ENCODE measurements around the gene IAH1.

GRCh38 chr2:9525266-9525665 lies 50.9 kb downstream of the IAH1 start:
- TF ChIP-seq CTCF (IDR thresholded peaks at IDR 0.05; ENCODE audit: extremely low read depth in 1 of 2, insufficient read depth in 1 of 2, low read depth in 1 of 2, low read length in 2 of 2) (no peak), POLR2A (IDR thresholded peaks at IDR 0.05; ENCODE audit: low read depth, low read length) (no peak), FOS (IDR thresholded peaks at IDR 0.05; ENCODE audit: borderline replicate concordance, insufficient read depth, low read length) (no peak), MAX (IDR thresholded peaks at IDR 0.05; ENCODE audit: insufficient read depth, insufficient read length) (no peak), EZH2 (IDR thresholded peaks at IDR 0.05; ENCODE audit: borderline replicate concordance, low read depth, low read length, severe bottlenecking) (no peak), POLR2AphosphoS5 (IDR thresholded peaks at IDR 0.05; ENCODE audit: insufficient read depth, low read depth, low read length) (no peak), MYC (IDR thresholded peaks at IDR 0.05; ENCODE audit: low read depth, low read length) (no peak), GATA2 (IDR thresholded peaks at IDR 0.05; ENCODE audit: insufficient read depth, insufficient read length, low read depth, low read length) (no peak)

All from endothelial cell of umbilical vein (primary cell).